HEK293 (cell line): ENCODE data around the gene SART3.
"Not testable (repeated sequence)": the region's sequence is repeated elsewhere in the genome, so short reads cannot be mapped to it uniquely, and the experiment has no call there.

Experiments used
- CTCF ChIA-PET: fragments of 350-600 bp; formaldehyde crosslinking; extraction: SDS; loops from one replicate; lab custom pipeline; 2021; ENCODE audit warnings: antibody characterized with exemption; lab: Yijun Ruan, JAX
- POLR2A ChIA-PET: fragments of 300-600 bp; formaldehyde crosslinking; extraction: SDS; loops from one replicate; lab custom pipeline; 2020; ENCODE audit warnings: antibody characterized with exemption, inconsistent platforms; lab: Yijun Ruan, JAX
- H3K27ac ChIP-seq: fragments of 200-500 bp; sonication (Bioruptor generic); 2 replicates; pipeline ENCODE4 v1.5.1; 2014; ENCODE audit warnings: low read depth, low read length, control low read depth, inconsistent platforms; ENCODE audit errors: extremely low read depth
- H3K36me3 ChIP-seq, 2 experiments: fragments of 200-500 bp in 1 of 2; sonication (Bioruptor generic) in 1 of 2; 1 replicate in 1 of 2; 2 replicates in 1 of 2; pipeline ENCODE4 v1.5.1; 2014 to 2017; ENCODE audit warnings: inconsistent platforms in 2 of 2, low read length in 2 of 2; ENCODE audit not compliant: control insufficient read depth in 2 of 2, insufficient read depth in 1 of 2
- H3K4me1 ChIP-seq: fragments of 200-500 bp; sonication (Bioruptor generic); 2 replicates; pipeline ENCODE4 v1.5.1; 2014; ENCODE audit warnings: mild to moderate bottlenecking, low read length, inconsistent platforms; ENCODE audit not compliant: control insufficient read depth, insufficient read depth
- H3K4me3 ChIP-seq: 2 replicates; pipeline ENCODE4 v1.5.1; 2011; ENCODE audit warnings: low read depth, mild to moderate bottlenecking, control low read depth, low read length, moderate library complexity
- H3K9me3 ChIP-seq: fragments of 200-500 bp; sonication (Bioruptor generic); 2 replicates; pipeline ENCODE4 v1.5.1; 2014; ENCODE audit warnings: low read depth, low read length, inconsistent platforms; ENCODE audit not compliant: control insufficient read depth, insufficient read depth
- GLI2 ChIP-seq: fragments of 450-650 bp; formaldehyde crosslinking; IDR thresholded peaks from 2 replicates; pipeline ENCODE4; 2017; ENCODE audit warnings: missing biosample characterization, missing genetic modification characterization, low read depth, borderline replicate concordance
- IKZF3 ChIP-seq: fragments of 450-650 bp; IDR thresholded peaks from 2 replicates; pipeline ENCODE4 v1.5.0; 2018; ENCODE audit warnings: missing biosample characterization, mild to moderate bottlenecking, missing genetic modification characterization, moderate library complexity
- KLF1 ChIP-seq: fragments of 450-650 bp; formaldehyde crosslinking; IDR thresholded peaks from 2 replicates; pipeline ENCODE4 v1.5.1; 2016; ENCODE audit warnings: missing biosample characterization, missing genetic modification characterization
- KLF10 ChIP-seq: fragments of 450-650 bp; IDR thresholded peaks from 2 replicates; pipeline ENCODE4 v1.5.1; 2018; ENCODE audit warnings: missing biosample characterization, mild to moderate bottlenecking, missing genetic modification characterization
- KLF9 ChIP-seq: fragments of 450-650 bp; formaldehyde crosslinking; IDR thresholded peaks from 2 replicates; pipeline ENCODE4 v1.5.1; 2016; ENCODE audit warnings: missing biosample characterization, missing genetic modification characterization, low read depth
- MYNN ChIP-seq: fragments of 450-650 bp; formaldehyde crosslinking; IDR thresholded peaks from 2 replicates; pipeline ENCODE4 v1.5.1; 2016; ENCODE audit warnings: missing biosample characterization, missing genetic modification characterization, borderline replicate concordance
- PRDM1 ChIP-seq: fragments of 450-650 bp; formaldehyde crosslinking; IDR thresholded peaks from 2 replicates; pipeline ENCODE4; 2016; ENCODE audit warnings: missing biosample characterization, missing genetic modification characterization
- SCRT1 ChIP-seq: fragments of 450-650 bp; formaldehyde crosslinking; IDR thresholded peaks from 2 replicates; pipeline ENCODE4 v1.5.1; 2016; ENCODE audit warnings: missing biosample characterization, missing genetic modification characterization, borderline replicate concordance
- SETDB1 ChIP-seq: IDR thresholded peaks from one replicate; pipeline ENCODE4 v1.6.1; 2017; ENCODE audit warnings: mild to moderate bottlenecking, low read length, moderate library complexity, mixed read lengths; ENCODE audit not compliant: insufficient read length
- SP2 ChIP-seq: fragments of 450-650 bp; formaldehyde crosslinking; IDR thresholded peaks from 2 replicates; pipeline ENCODE4 v1.5.1; 2016; ENCODE audit warnings: missing biosample characterization, missing genetic modification characterization
- ZBTB8A ChIP-seq: fragments of 450-650 bp; formaldehyde crosslinking; IDR thresholded peaks from 2 replicates; pipeline ENCODE4 v1.5.1; 2016; ENCODE audit warnings: missing biosample characterization, missing genetic modification characterization
- ZNF146 ChIP-seq: fragments of 450-650 bp; formaldehyde crosslinking; IDR thresholded peaks from 2 replicates; pipeline ENCODE4 v1.5.1; 2016; ENCODE audit warnings: missing biosample characterization, missing genetic modification characterization
- ZNF169 ChIP-seq: fragments of 450-650 bp; formaldehyde crosslinking; IDR thresholded peaks from 2 replicates; pipeline ENCODE4 v1.5.1; 2016; ENCODE audit warnings: missing biosample characterization, missing genetic modification characterization
- ZNF19 ChIP-seq: fragments of 450-650 bp; formaldehyde crosslinking; IDR thresholded peaks from 2 replicates; pipeline ENCODE4; 2016; ENCODE audit warnings: missing biosample characterization, missing genetic modification characterization, low read depth
- ZNF24 ChIP-seq: fragments of 450-650 bp; formaldehyde crosslinking; IDR thresholded peaks from 2 replicates; pipeline ENCODE4 v1.5.1; 2016; ENCODE audit warnings: missing biosample characterization, missing genetic modification characterization
- ZNF248 ChIP-seq: fragments of 450-650 bp; formaldehyde crosslinking; IDR thresholded peaks from 2 replicates; pipeline ENCODE4 v1.5.1; 2017; ENCODE audit warnings: missing biosample characterization, missing genetic modification characterization
- ZNF266 ChIP-seq: fragments of 450-650 bp; formaldehyde crosslinking; IDR thresholded peaks from 2 replicates; pipeline ENCODE4 v1.5.1; 2016; ENCODE audit warnings: missing biosample characterization, missing genetic modification characterization, low read depth
- ZNF366 ChIP-seq: fragments of 450-650 bp; formaldehyde crosslinking; conservative IDR thresholded peaks from 2 replicates; pipeline ENCODE4 v1.5.1; 2016; ENCODE audit warnings: missing biosample characterization, missing genetic modification characterization
- ZNF423 ChIP-seq: fragments of 450-650 bp; formaldehyde crosslinking; IDR thresholded peaks from 2 replicates; pipeline ENCODE4 v1.5.1; 2016; ENCODE audit warnings: missing biosample characterization, missing genetic modification characterization
- ZNF510 ChIP-seq: fragments of 450-650 bp; formaldehyde crosslinking; IDR thresholded peaks from 2 replicates; pipeline ENCODE4 v1.5.1; 2018; ENCODE audit warnings: mild to moderate bottlenecking, missing genetic modification characterization, missing biosample characterization; ENCODE audit not compliant: insufficient replicate concordance
- ZNF544 ChIP-seq: fragments of 450-650 bp; formaldehyde crosslinking; IDR thresholded peaks from 2 replicates; pipeline ENCODE4 v1.5.0; 2017; ENCODE audit warnings: missing biosample characterization, missing genetic modification characterization
- ZNF621 ChIP-seq: fragments of 450-650 bp; formaldehyde crosslinking; IDR thresholded peaks from 2 replicates; pipeline ENCODE4 v1.5.1; 2017; ENCODE audit warnings: missing biosample characterization, missing genetic modification characterization
- ZNF629 ChIP-seq: fragments of 450-650 bp; formaldehyde crosslinking; IDR thresholded peaks from 2 replicates; pipeline ENCODE4 v1.5.1; 2017; ENCODE audit warnings: missing biosample characterization, missing genetic modification characterization
- ZNF658 ChIP-seq: fragments of 450-650 bp; formaldehyde crosslinking; IDR thresholded peaks from 2 replicates; pipeline ENCODE4; 2016; ENCODE audit warnings: missing biosample characterization, missing genetic modification characterization
- ZNF670 ChIP-seq: fragments of 450-650 bp; formaldehyde crosslinking; IDR thresholded peaks from 2 replicates; pipeline ENCODE4 v1.5.1; 2016; ENCODE audit warnings: missing biosample characterization, missing genetic modification characterization, low read depth
- ZNF747 ChIP-seq: fragments of 450-650 bp; formaldehyde crosslinking; IDR thresholded peaks from 2 replicates; pipeline ENCODE4 v1.5.1; 2016; ENCODE audit warnings: missing biosample characterization, missing genetic modification characterization
- ZNF843 ChIP-seq: fragments of 450-650 bp; formaldehyde crosslinking; IDR thresholded peaks from 2 replicates; pipeline ENCODE4 v1.5.1; 2016; ENCODE audit warnings: missing biosample characterization, missing genetic modification characterization
- TF ChIP-seq, protein P1 (sequence below): fragments of 450-650 bp; formaldehyde crosslinking; IDR thresholded peaks from 2 replicates; pipeline ENCODE4 v1.5.1; 2016; ENCODE audit warnings: missing biosample characterization, missing genetic modification characterization
- TF ChIP-seq, protein P2 (sequence below): fragments of 450-650 bp; formaldehyde crosslinking; IDR thresholded peaks from 2 replicates; pipeline ENCODE4 v1.5.1; 2016; ENCODE audit warnings: missing biosample characterization, missing genetic modification characterization

The SART3 gene

DNA sequence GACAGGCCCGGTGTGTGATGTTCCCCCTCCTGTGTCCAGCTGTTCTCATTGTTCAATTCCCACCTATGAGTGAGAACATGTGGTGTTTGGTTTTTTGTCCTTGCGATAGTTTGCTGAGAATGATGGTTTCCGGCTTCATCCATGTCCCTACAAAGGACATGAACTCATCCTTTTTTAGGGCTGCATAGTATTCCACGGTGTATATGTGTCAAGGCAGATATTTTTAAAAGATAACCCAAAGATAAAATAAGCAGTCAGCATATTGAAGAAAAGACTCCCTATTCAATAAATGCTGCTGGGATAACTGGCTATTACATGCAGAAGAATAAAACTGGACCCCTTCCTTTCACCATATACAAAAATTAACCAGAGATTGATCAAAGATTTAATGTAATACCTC lies 73.9 kb downstream of the SART3 start:
- CTCF ChIA-PET, H3K4me3 ChIP-seq, H3K36me3 ChIP-seq, H3K27ac ChIP-seq, H3K9me3 ChIP-seq, H3K4me1 ChIP-seq, POLR2A ChIA-PET: not testable (repeated sequence)
- TF ChIP-seq, protein P1, sequence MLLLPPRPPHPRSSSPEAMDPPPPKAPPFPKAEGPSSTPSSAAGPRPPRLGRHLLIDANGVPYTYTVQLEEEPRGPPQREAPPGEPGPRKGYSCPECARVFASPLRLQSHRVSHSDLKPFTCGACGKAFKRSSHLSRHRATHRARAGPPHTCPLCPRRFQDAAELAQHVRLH (tag by site-specific recombination), result 0 out of 2 replicates have a peak, but pooled peaks have one; percentile 15
- TF ChIP-seq ZNF146 (tag by site-specific recombination), result peak; percentile 68

DNA sequence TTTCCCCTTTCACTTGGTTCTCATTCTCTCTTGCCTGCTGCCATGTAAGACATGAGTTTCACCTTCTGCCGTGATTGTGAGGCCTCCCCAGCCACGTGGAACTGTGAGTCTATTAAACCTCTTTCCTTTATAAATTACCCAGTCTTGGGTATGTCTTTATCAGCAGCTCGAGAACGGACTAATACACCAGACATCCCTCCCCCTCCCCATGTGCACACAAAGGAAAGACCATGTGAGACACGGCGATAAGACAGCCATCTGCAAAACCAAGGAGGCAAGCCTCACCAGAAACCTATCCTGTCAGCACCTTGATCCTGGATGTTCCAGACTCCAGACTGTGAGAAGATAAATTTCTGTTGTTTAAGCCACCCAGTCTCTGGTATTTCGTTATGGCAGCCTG lies 75.6 kb downstream of the SART3 start:
- H3K4me3 ChIP-seq, H3K27ac ChIP-seq, POLR2A ChIA-PET, H3K36me3 ChIP-seq, H3K9me3 ChIP-seq, H3K4me1 ChIP-seq: not testable (repeated sequence)
- CTCF ChIA-PET, result interaction anchor here (1.0 to 1.4 kb wide), 2 partner anchors 10 to 494 kb away, joined by 3 to 4 read pairs; no protein-coding TSS in a partner anchor

DNA sequence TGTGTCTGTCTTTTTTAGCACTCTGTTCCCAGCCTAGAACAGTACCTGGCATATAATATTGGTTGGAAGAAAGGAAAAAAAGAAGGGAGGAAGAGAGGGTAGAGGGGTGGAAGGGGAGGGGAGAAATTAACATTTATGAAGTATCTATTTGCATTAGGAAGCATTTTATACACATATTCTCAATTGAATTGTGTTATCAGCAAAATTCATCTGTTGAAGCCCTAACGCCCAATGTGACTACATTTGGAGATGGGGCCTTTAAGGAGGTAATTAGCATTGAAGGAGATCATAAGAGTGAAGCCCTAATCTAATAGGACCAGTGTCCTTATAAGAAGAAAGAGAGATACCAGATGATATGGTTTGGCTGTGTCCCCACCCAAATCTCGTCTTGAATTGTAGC lies 76.1 kb downstream of the SART3 start:
- ChIA-PET CTCF (interaction anchor here (1.0 kb wide), 1 partner anchor 493 kb away, joined by 3 read pairs; no protein-coding TSS in a partner anchor), POLR2A (no interaction called here)
- Histone ChIP-seq H3K36me3 (no peaks in the 10 kb centered on the region), H3K9me3 (no peaks in the 10 kb centered on the region), H3K4me3 (no peak overlapping the region), H3K27ac (no peak overlapping the region)
- no peak for TF ChIP-seq ZNF19 (tag by site-specific recombination)
- TF ChIP-seq ZNF423 (tag by site-specific recombination), result no peak
- TF ChIP-seq SP2 (tag by site-specific recombination), result no peak
- TF ChIP-seq MYNN, result no peak
- TF ChIP-seq ZNF843 (tag by site-specific recombination), result no peak
- no peak for TF ChIP-seq ZNF169 (tag by site-specific recombination)
- TF ChIP-seq ZNF266 (tag by site-specific recombination), result no peak
- TF ChIP-seq ZNF510 (tag by site-specific recombination), result no peak
- TF ChIP-seq ZNF670 (tag by site-specific recombination), result no peak
- TF ChIP-seq SCRT1 (tag by site-specific recombination), result no peak
- TF ChIP-seq PRDM1 (tag by site-specific recombination), result no peak
- no peak for TF ChIP-seq ZNF544 (tag by site-specific recombination)
- TF ChIP-seq IKZF3 (tag by site-specific recombination), result no peak
- TF ChIP-seq, all 188 proteins: peak for 0
- H3K4me1 ChIP-seq, result no peaks in the 10 kb centered on the region

DNA sequence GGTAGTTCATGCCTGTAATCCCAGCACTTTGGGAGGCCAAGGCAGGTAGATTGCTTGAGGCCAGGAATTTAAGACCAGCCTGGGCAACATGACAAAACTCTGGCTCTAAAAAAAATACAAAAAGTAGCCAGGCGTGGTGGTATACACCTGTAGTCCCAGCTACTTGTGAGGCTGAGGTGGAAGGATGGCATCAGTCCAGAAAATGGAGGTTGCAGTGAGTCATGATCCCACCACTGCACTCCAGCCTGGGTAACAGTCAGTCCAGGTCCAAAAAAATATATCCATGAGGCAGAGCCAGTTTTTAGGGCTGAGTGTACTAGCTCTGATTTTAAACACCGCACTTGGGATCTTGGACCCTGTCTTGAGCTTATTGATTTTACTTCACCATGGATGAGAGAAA lies 76.5 kb downstream of the SART3 start:
- no peak overlapping the region for H3K27ac ChIP-seq
- TF ChIP-seq GLI2 (tag by site-specific recombination) (no peak), ZNF621 (tag by site-specific recombination) (no peak), SETDB1 (no peak), SP2 (tag by site-specific recombination) (no peak), ZNF747 (tag by site-specific recombination) (no peak), KLF10 (tag by site-specific recombination) (no peak), ZNF248 (tag by site-specific recombination) (no peak), ZNF658 (tag by site-specific recombination) (no peak), KLF1 (tag by site-specific recombination) (no peak), ZNF366 (tag by site-specific recombination) (no peak), ZNF24 (tag by site-specific recombination) (no peak), ZBTB8A (tag by site-specific recombination) (no peak), KLF9 (no peak), ZNF629 (tag by site-specific recombination) (no peak)
- TF ChIP-seq, protein P2, sequence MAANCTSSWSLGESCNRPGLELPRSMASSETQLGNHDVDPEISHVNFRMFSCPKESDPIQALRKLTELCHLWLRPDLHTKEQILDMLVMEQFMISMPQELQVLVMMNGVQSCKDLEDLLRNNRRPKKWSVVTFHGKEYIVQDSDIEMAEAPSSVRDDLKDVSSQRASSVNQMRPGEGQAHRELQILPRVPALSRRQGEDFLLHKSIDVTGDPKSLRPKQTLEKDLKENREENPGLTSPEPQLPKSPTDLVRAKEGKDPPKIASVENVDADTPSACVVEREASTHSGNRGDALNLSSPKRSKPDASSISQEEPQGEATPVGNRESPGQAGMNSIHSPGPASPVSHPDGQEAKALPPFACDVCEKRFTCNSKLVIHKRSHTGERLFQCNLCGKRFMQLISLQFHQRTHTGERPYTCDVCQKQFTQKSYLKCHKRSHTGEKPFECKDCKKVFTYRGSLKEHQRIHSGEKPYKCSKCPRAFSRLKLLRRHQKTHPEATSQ (tag by site-specific recombination), result no peak
- TF ChIP-seq, all 188 proteins: peak for 0
- Histone ChIP-seq H3K4me1 (no peaks in the 10 kb centered on the region), H3K4me3 (no peak overlapping the region), H3K9me3 (no peaks in the 10 kb centered on the region), H3K36me3 (no peaks in the 10 kb centered on the region)
- ChIA-PET CTCF (interaction anchor here (1.0 kb wide), 2 partner anchors 10 to 493 kb away, joined by 3 to 4 read pairs; no protein-coding TSS in a partner anchor), POLR2A (no interaction called here)
